Stimulated activated CD4-positive, alpha-beta T cell treated with anti-CD3 and anti-CD28 coated beads, Interleukin-15, amount 100 ng/mL, for 48 hours (primary cell): Measurements from ENCODE around the gene CYB5A.
"Not testable (repeated sequence)": the region's sequence is repeated elsewhere in the genome, so short reads cannot be mapped to it uniquely, and the experiment has no call there.

Source experiments
- DNase-seq, 2 donors: peaks; one replicate each; pipeline ENCODE4 v3.0.0-alpha.2; 2020; ENCODE audit warnings: low read depth in 2 of 2

CYB5A gene, protein sequence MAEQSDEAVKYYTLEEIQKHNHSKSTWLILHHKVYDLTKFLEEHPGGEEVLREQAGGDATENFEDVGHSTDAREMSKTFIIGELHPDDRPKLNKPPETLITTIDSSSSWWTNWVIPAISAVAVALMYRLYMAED

GRCh38 chr18:74291771-74292540 lies at the start of gene CYB5A:
Gene CYB5A (minus strand): TSS chr18:74291963. CDS start chr18:74291875, 88 bp downstream.
- DNase-seq, result peak; percentile 95 to 98

GRCh38 chr18:74337912-74338309 lies 46.1 kb upstream of the CYB5A start:
- DNase-seq, result no peak

- no peak for DNase-seq
These were observed 45.6 kb upstream of the CYB5A start for GRCh38 chr18:74337155-74337911.

GRCh38 chr18:74336656-74337055 lies 44.9 kb upstream of the CYB5A start:
- no peak for DNase-seq

DNA sequence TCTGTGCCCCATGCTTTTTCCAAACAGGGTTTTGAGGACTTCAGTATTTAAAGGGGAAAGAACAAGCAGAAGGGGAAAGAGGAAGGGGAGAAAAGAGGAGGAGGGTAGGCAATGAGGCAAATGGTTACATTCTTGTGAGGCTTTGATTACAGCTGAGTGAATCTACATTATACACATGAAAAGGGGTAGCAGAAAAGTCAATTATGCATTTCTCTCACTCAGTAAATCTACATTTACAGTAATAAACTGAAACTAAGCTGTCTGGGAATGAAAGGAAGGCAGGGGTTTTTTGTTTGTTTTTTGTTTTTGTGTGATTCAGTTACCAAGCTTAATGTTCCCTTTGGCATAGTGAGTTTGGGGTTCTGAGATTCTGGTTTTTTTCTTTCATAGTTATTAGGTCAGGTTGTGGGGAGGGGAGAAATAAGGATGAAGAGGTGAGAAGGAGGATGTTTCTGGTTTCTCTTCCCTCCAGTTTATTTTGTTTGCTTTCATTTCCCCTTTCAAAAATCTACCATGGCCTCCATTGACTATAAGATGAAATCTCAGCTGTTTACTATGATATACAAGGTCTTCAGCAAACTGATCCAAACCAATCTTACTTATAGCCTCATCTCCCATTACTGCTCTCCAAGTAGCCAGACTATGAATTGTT lies 42.6 kb upstream of the CYB5A start:
- no peak for DNase-seq

GRCh38 chr18:74333091-74333490 lies 41.3 kb upstream of the CYB5A start:
- DNase-seq, result no peak

- DNase-seq, result no peak
These were observed 39.6 kb upstream of the CYB5A start for GRCh38 chr18:74331404-74331803.

GRCh38 chr18:74329688-74330205 lies 38.0 kb upstream of the CYB5A start:
- DNase-seq, result no peak

GRCh38 chr18:74328206-74328605 lies 36.4 kb upstream of the CYB5A start:
- no peak for DNase-seq

- DNase-seq, result not testable (repeated sequence)
These were observed 35.0 kb upstream of the CYB5A start for GRCh38 chr18:74326791-74327190.

- DNase-seq, result no peak
These were observed 34.5 kb upstream of the CYB5A start for GRCh38 chr18:74326231-74326630.

DNA sequence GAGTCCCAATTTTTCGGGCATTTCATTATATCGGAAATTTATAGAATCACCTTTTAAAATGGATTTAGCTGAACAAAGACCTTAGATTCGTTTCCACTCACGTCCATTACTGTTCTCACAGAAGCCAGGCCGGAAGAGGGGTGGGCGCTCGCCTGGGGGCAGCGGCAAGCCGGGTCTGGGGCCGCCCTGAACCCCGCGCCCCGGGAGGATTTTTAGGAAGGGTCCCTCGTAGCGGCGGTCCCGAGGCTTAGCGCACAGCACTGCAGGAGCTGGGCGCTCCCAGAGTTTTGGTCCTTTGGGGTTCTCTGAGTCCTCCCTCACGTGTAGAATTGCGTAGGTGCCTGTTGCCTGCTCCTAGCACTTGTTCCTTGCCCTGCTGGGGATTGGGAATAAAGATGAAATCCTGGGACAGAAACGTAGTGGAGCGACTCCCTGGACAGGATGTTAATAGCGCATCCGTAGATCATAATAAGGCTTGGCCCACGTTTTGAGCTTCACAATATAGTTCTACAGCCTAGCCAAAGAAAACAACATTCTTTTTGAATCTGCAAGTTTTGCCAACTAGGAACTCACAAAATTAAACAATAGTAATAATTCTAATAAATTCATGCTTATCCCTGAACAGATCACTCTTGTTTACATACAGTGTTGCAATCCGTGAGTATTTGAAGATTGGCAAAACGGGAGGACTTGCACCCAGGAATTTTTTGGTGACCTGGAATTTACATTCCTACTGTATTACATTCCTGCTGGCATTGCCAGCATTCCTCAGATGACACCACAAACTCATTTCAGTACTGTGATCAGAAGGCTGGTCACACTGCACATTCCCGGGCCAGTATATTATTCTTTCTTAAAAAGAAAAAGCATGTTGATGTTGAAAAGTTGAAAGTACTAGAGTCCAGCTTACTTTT lies 24.8 kb upstream of the CYB5A start:
- DNase-seq, result no peak

- DNase-seq, result no peak
These were observed 23.9 kb upstream of the CYB5A start, which contains the start of gene C18orf63 for GRCh38 chr18:74315464-74316256. Gene C18orf63 (plus strand): TSS chr18:74315839. CDS start chr18:74317866, 2,027 bp downstream.

- no peak for DNase-seq
These were observed 23.1 kb upstream of the CYB5A start for GRCh38 chr18:74314759-74315463.

DNA sequence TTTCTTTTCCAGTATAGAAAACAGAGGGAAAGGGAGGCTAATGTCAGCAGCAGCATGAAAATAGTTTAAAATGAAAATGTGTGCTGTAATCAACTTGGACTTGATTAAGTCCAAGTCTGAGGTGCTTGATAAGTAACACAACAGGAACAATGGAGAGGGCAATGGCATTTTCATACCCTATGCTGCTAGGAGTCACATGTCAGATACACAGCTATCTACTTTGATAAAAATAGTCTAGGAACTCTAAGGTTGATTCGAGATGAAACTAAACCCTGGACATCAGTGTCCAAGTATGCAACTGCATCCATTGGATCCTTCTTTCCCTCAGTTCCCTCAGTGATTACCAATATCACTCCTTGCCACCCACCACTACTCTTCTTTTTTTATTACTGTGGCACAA lies 19.2 kb upstream of the CYB5A start:
- DNase-seq, result no peak

- no peak for DNase-seq
These were observed 18.6 kb upstream of the CYB5A start for GRCh38 chr18:74310411-74310810.

GRCh38 chr18:74303936-74304335 lies 12.2 kb upstream of the CYB5A start:
- DNase-seq, result no peak

GRCh38 chr18:74303306-74303705 lies 11.5 kb upstream of the CYB5A start:
- DNase-seq, result no peak

DNA sequence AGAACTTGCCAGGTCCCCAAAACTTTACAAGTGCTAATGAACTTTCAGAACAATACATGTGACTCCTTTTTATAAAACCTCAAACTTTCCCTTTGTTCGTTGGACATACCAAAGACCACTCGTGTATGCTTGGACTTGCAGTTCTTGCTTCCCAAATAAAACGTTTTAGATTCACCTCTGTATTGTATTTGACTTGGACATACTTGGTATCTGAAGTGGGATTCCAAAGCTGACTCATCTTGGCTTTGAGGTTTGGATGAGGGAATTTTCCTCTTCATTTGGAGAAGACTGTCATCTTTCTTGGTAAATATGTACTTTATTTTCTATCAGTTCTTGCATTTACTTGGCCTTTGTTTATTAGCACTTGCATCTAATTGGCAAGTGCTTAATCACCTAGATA lies 8.0 kb upstream of the CYB5A start:
- no peak for DNase-seq
